Measurements from ENCODE around the gene SCRN1. TPM values are rescaled to one million over a fixed set of nuclear protein-coding genes. Genes with fewer than 3 reads are reported as not detected.

SCRN1 gene
- total RNA-seq, 4 donors from 2014 or later: 63.6 to 105 (median 83.8) TPM

- intact Hi-C loops (cut with DNase I): no loop called here
- Histone ChIP-seq H3K4me1 (peaks cover 22 to 42% (median 32%) of the 10 kb centered on the region in 4 donors), H3K27me3 (no peaks in the 10 kb centered on the region), H3K4me3 (no peak overlapping the region), H3K36me3 (peaks cover 0 to 7% (median 2%) of the 10 kb centered on the region in 4 donors), H3K9me3 (no peaks in the 10 kb centered on the region), H3K27ac (replicated peaks in 1 of 4) (no peak overlapping the region)
- TF ChIP-seq POLR2AphosphoS5 (IDR thresholded peaks at IDR 0.05) (no peak), CTCF (IDR thresholded peaks at IDR 0.05) (no peak), POLR2A (IDR thresholded peaks at IDR 0.05; ENCODE audit: low read depth) (no peak), EP300 (IDR thresholded peaks at IDR 0.05) (no peak)
- DNase-seq (ENCODE audit: extremely low spot score): no peak
Measured at GRCh38 chr7:30022991-30023390, 33.4 kb upstream of the SCRN1 start.

- intact Hi-C loops (cut with DNase I): no loop called here
- peaks cover 11 to 25% (median 17%) of the 10 kb centered on the region in 4 donors for H3K4me1 ChIP-seq
- H3K36me3 ChIP-seq: peaks cover 0 to 21% (median 9%) of the 10 kb centered on the region in 4 donors
- H3K4me3 ChIP-seq: no peak overlapping the region
- DNase-seq (ENCODE audit: extremely low spot score): no peak
- H3K9me3 ChIP-seq: no peaks in the 10 kb centered on the region
- TF ChIP-seq POLR2AphosphoS5 (IDR thresholded peaks at IDR 0.05) (no peak), EP300 (IDR thresholded peaks at IDR 0.05) (no peak), POLR2A (IDR thresholded peaks at IDR 0.05; ENCODE audit: low read depth) (no peak), CTCF (IDR thresholded peaks at IDR 0.05) (no peak)
- WGBS: 72% methylated on average over 1 of the region's 1 CpG
- H3K27ac ChIP-seq (replicated peaks in 1 of 4): no peak overlapping the region
- H3K27me3 ChIP-seq: no peaks in the 10 kb centered on the region
Measured at GRCh38 chr7:30020535-30020934, 30.9 kb upstream of the SCRN1 start.

- no peak for DNase-seq (ENCODE audit: extremely low spot score)
Measured at GRCh38 chr7:30019960-30020359, 30.4 kb upstream of the SCRN1 start.

GRCh38 chr7:30019387-30019786 lies 29.8 kb upstream of the SCRN1 start:
- no peak for DNase-seq (ENCODE audit: extremely low spot score)

More at GRCh38 chr7:30019960-30020359, 30.4 kb upstream of the SCRN1 start:
- Histone ChIP-seq H3K27me3 (no peaks in the 10 kb centered on the region), H3K27ac (replicated peaks in 1 of 4) (no peak overlapping the region), H3K4me1 (peaks cover 6 to 20% (median 11%) of the 10 kb centered on the region in 4 donors), H3K9me3 (no peaks in the 10 kb centered on the region), H3K4me3 (no peak overlapping the region), H3K36me3 (peaks cover 0 to 23% (median 10%) of the 10 kb centered on the region in 4 donors)
- no peak for TF ChIP-seq EP300 (IDR thresholded peaks at IDR 0.05)
- no peak for TF ChIP-seq POLR2A (IDR thresholded peaks at IDR 0.05; ENCODE audit: low read depth)
- TF ChIP-seq POLR2AphosphoS5 (IDR thresholded peaks at IDR 0.05): no peak
- no peak for TF ChIP-seq CTCF (IDR thresholded peaks at IDR 0.05)
- WGBS: 97% methylated on average over 1 of the region's 1 CpG
- intact Hi-C loops (cut with DNase I): no loop called here

More at GRCh38 chr7:30019387-30019786, 29.8 kb upstream of the SCRN1 start:
- intact Hi-C loops (cut with DNase I): no loop called here
- no peaks in the 10 kb centered on the region for H3K27me3 ChIP-seq
- TF ChIP-seq CTCF (IDR thresholded peaks at IDR 0.05) (no peak), POLR2A (IDR thresholded peaks at IDR 0.05; ENCODE audit: low read depth) (no peak), POLR2AphosphoS5 (IDR thresholded peaks at IDR 0.05) (no peak), EP300 (IDR thresholded peaks at IDR 0.05) (no peak)
- peaks cover 2 to 29% (median 13%) of the 10 kb centered on the region in 4 donors for H3K36me3 ChIP-seq
- no peak overlapping the region for H3K4me3 ChIP-seq
- WGBS: 85% methylated on average over 1 of the region's 1 CpG
- peaks cover 0 to 14% (median 5%) of the 10 kb centered on the region in 4 donors for H3K4me1 ChIP-seq
- no peaks in the 10 kb centered on the region for H3K9me3 ChIP-seq
- no peak overlapping the region for H3K27ac ChIP-seq (replicated peaks in 1 of 4)
